HepG2 (cell line): ENCODE data around the gene ZNF764.

Source experiments
- CCAR2 ChIP-seq: fragments of 200-400 bp; formaldehyde crosslinking; optimal IDR thresholded peaks from 2 replicates; pipeline ENCODE3; 2018; ENCODE audit warnings: low read depth, mild to moderate bottlenecking, low read length, moderate library complexity
- EP300 ChIP-seq, 3 experiments: sonication (generic) in 1 of 3; formaldehyde crosslinking in 1 of 3; IDR thresholded peaks; 2 replicates each; pipeline versions ENCODE4 v1.5.1 to v1.6.1; 2011 to 2020; ENCODE audit warnings: low read depth in 2 of 3, low read length in 2 of 3, borderline replicate concordance in 1 of 3, improper control_type of control experiment in 1 of 3, mild to moderate bottlenecking in 1 of 3, missing genetic modification reagents in 1 of 3, moderate library complexity in 1 of 3
- KLF16 ChIP-seq, 2 experiments: sonication (generic) in 1 of 2; formaldehyde crosslinking in 1 of 2; IDR thresholded peaks; 2 replicates each; pipeline versions ENCODE4 v1.6.1 to v1.8.0; 2016 to 2023; ENCODE audit warnings: missing genetic modification reagents in 2 of 2, missing compliant biosample characterization in 1 of 2
- KMT2A ChIP-seq: sonication (generic); formaldehyde crosslinking; IDR thresholded peaks from 2 replicates; pipeline ENCODE4 v1.4.0; 2020; ENCODE audit warnings: missing genetic modification reagents
- SP5 ChIP-seq: IDR thresholded peaks from 2 replicates; pipeline ENCODE4 v1.6.1; 2016; ENCODE audit warnings: low read depth, borderline replicate concordance
- TAF1 ChIP-seq: sonication (generic); formaldehyde crosslinking; IDR thresholded peaks from 2 replicates; pipeline ENCODE4 v1.4.0; 2020; ENCODE audit warnings: missing genetic modification reagents
- TBP ChIP-seq: sonication (generic); formaldehyde crosslinking; IDR thresholded peaks from 2 replicates; pipeline ENCODE4 v1.5.0; 2020; ENCODE audit warnings: missing genetic modification reagents
- ZNF20 ChIP-seq: sonication (generic); formaldehyde crosslinking; IDR thresholded peaks from 2 replicates; pipeline ENCODE4 v1.4.0; 2020; ENCODE audit warnings: mild to moderate bottlenecking, moderate library complexity, missing genetic modification reagents
- TF ChIP-seq, protein P1 (sequence below), 2 experiments: sonication (generic) in 1 of 2; formaldehyde crosslinking in 1 of 2; IDR thresholded peaks; 2 replicates each; pipeline versions ENCODE4 v1.6.1 to v1.9.0; 2014 to 2022; ENCODE audit warnings: antibody characterized with exemption in 1 of 2, borderline replicate concordance in 1 of 2, inconsistent platforms in 1 of 2, low read depth in 1 of 2, missing genetic modification reagents in 1 of 2
- TF ChIP-seq, protein P2 (sequence below), 2 experiments: sonication (generic) in 1 of 2; formaldehyde crosslinking in 1 of 2; IDR thresholded peaks; 2 replicates each; pipeline versions ENCODE4 v1.4.0 to v1.6.1; 2018 to 2020; ENCODE audit warnings: missing genetic modification reagents in 2 of 2, borderline replicate concordance in 1 of 2, low read depth in 1 of 2, mild to moderate bottlenecking in 1 of 2, missing biosample characterization in 1 of 2
- TF ChIP-seq, protein P3 (sequence below): IDR thresholded peaks from 2 replicates; pipeline ENCODE4 v1.4.0; 2020; ENCODE audit warnings: mild to moderate bottlenecking, missing genetic modification reagents
- TF ChIP-seq, protein P4 (sequence below): IDR thresholded peaks from 2 replicates; pipeline ENCODE4 v1.6.1; 2012; ENCODE audit warnings: inconsistent platforms
- TF ChIP-seq, protein P5 (sequence below): sonication (generic); formaldehyde crosslinking; IDR thresholded peaks from 2 replicates; pipeline ENCODE4 v1.8.1; 2022; ENCODE audit warnings: low read depth, mild to moderate bottlenecking, missing genetic modification reagents

DNA sequence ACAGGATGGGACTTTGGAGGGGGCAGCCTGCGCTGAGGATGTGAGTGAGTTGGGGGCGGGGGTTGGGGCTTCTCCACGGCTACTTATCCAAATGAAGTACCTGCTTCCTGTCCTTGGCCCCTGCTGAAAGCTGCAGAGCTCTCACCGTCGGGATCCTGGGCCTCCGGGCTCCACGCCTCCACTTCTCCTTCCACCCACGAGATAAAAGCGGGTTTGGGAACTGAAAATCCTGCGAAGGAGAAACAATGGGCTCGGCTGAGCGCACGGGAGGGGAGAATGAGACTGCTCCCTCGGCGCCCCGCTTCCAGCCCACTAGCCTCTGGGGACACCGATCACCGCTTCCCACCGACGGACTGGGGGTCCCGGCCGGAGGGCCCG is 26.8 kb upstream of the ZNF764 start:
- TF ChIP-seq TBP (CRISPR knock-in tag) (no peak), KLF16 (CRISPR knock-in tag; IDR thresholded peaks at IDR 0.05) (no peak), SP5 (no peak), CCAR2 (no peak), EP300 (IDR thresholded peaks at IDR 0.05; ENCODE audit: low read depth in 2 of 2, low read length in 2 of 2) (no peak), EP300 (CRISPR knock-in tag; IDR thresholded peaks at IDR 0.05; ENCODE audit: borderline replicate concordance) (no peak), KMT2A (CRISPR knock-in tag) (no peak), ZNF20 (CRISPR knock-in tag) (no peak), TAF1 (no peak)
- TF ChIP-seq, protein P1, sequence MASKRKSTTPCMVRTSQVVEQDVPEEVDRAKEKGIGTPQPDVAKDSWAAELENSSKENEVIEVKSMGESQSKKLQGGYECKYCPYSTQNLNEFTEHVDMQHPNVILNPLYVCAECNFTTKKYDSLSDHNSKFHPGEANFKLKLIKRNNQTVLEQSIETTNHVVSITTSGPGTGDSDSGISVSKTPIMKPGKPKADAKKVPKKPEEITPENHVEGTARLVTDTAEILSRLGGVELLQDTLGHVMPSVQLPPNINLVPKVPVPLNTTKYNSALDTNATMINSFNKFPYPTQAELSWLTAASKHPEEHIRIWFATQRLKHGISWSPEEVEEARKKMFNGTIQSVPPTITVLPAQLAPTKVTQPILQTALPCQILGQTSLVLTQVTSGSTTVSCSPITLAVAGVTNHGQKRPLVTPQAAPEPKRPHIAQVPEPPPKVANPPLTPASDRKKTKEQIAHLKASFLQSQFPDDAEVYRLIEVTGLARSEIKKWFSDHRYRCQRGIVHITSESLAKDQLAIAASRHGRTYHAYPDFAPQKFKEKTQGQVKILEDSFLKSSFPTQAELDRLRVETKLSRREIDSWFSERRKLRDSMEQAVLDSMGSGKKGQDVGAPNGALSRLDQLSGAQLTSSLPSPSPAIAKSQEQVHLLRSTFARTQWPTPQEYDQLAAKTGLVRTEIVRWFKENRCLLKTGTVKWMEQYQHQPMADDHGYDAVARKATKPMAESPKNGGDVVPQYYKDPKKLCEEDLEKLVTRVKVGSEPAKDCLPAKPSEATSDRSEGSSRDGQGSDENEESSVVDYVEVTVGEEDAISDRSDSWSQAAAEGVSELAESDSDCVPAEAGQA (IDR thresholded peaks at IDR 0.05; ENCODE audit: low read depth), result no peak
- TF ChIP-seq, protein P1 (CRISPR knock-in tag; IDR thresholded peaks at IDR 0.05; ENCODE audit: borderline replicate concordance), result no peak
- TF ChIP-seq, protein P2, sequence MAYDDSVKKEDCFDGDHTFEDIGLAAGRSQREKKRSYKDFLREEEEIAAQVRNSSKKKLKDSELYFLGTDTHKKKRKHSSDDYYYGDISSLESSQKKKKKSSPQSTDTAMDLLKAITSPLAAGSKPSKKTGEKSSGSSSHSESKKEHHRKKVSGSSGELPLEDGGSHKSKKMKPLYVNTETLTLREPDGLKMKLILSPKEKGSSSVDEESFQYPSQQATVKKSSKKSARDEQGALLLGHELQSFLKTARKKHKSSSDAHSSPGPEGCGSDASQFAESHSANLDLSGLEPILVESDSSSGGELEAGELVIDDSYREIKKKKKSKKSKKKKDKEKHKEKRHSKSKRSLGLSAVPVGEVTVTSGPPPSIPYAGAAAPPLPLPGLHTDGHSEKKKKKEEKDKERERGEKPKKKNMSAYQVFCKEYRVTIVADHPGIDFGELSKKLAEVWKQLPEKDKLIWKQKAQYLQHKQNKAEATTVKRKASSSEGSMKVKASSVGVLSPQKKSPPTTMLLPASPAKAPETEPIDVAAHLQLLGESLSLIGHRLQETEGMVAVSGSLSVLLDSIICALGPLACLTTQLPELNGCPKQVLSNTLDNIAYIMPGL (CRISPR knock-in tag; IDR thresholded peaks at IDR 0.05; ENCODE audit: borderline replicate concordance in 1 of 2, low read depth in 1 of 2), result no peak
- TF ChIP-seq, protein P3, sequence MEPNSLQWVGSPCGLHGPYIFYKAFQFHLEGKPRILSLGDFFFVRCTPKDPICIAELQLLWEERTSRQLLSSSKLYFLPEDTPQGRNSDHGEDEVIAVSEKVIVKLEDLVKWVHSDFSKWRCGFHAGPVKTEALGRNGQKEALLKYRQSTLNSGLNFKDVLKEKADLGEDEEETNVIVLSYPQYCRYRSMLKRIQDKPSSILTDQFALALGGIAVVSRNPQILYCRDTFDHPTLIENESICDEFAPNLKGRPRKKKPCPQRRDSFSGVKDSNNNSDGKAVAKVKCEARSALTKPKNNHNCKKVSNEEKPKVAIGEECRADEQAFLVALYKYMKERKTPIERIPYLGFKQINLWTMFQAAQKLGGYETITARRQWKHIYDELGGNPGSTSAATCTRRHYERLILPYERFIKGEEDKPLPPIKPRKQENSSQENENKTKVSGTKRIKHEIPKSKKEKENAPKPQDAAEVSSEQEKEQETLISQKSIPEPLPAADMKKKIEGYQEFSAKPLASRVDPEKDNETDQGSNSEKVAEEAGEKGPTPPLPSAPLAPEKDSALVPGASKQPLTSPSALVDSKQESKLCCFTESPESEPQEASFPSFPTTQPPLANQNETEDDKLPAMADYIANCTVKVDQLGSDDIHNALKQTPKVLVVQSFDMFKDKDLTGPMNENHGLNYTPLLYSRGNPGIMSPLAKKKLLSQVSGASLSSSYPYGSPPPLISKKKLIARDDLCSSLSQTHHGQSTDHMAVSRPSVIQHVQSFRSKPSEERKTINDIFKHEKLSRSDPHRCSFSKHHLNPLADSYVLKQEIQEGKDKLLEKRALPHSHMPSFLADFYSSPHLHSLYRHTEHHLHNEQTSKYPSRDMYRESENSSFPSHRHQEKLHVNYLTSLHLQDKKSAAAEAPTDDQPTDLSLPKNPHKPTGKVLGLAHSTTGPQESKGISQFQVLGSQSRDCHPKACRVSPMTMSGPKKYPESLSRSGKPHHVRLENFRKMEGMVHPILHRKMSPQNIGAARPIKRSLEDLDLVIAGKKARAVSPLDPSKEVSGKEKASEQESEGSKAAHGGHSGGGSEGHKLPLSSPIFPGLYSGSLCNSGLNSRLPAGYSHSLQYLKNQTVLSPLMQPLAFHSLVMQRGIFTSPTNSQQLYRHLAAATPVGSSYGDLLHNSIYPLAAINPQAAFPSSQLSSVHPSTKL (CRISPR knock-in tag), result no peak
- TF ChIP-seq, protein P4, sequence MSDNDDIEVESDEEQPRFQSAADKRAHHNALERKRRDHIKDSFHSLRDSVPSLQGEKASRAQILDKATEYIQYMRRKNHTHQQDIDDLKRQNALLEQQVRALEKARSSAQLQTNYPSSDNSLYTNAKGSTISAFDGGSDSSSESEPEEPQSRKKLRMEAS, result no peak
- TF ChIP-seq, protein P5, sequence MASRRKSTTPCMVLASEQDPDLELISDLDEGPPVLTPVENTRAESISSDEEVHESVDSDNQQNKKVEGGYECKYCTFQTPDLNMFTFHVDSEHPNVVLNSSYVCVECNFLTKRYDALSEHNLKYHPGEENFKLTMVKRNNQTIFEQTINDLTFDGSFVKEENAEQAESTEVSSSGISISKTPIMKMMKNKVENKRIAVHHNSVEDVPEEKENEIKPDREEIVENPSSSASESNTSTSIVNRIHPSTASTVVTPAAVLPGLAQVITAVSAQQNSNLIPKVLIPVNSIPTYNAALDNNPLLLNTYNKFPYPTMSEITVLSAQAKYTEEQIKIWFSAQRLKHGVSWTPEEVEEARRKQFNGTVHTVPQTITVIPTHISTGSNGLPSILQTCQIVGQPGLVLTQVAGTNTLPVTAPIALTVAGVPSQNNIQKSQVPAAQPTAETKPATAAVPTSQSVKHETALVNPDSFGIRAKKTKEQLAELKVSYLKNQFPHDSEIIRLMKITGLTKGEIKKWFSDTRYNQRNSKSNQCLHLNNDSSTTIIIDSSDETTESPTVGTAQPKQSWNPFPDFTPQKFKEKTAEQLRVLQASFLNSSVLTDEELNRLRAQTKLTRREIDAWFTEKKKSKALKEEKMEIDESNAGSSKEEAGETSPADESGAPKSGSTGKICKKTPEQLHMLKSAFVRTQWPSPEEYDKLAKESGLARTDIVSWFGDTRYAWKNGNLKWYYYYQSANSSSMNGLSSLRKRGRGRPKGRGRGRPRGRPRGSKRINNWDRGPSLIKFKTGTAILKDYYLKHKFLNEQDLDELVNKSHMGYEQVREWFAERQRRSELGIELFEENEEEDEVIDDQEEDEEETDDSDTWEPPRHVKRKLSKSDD (CRISPR knock-in tag), result no peak
